GM12878 (cell line): ENCODE measurements around the gene ETAA1.

Experiments
- RCOR1 ChIP-seq: conservative IDR thresholded peaks from 2 replicates; pipeline ENCODE4 v1.6.1; 2012; ENCODE audit warnings: low read depth, low read length, improper control_type of control experiment
- TF ChIP-seq, protein P1 (sequence below): fragments of 450-650 bp; IDR thresholded peaks from 2 replicates; pipeline ENCODE4 v1.6.1; 2018; ENCODE audit warnings: mild to moderate bottlenecking, low read depth, moderate library complexity; ENCODE audit not compliant: partially characterized antibody

GRCh38 chr2:67374949-67375348 is 22.2 kb upstream of the ETAA1 start:
- no peak for TF ChIP-seq RCOR1
- TF ChIP-seq, protein P1, sequence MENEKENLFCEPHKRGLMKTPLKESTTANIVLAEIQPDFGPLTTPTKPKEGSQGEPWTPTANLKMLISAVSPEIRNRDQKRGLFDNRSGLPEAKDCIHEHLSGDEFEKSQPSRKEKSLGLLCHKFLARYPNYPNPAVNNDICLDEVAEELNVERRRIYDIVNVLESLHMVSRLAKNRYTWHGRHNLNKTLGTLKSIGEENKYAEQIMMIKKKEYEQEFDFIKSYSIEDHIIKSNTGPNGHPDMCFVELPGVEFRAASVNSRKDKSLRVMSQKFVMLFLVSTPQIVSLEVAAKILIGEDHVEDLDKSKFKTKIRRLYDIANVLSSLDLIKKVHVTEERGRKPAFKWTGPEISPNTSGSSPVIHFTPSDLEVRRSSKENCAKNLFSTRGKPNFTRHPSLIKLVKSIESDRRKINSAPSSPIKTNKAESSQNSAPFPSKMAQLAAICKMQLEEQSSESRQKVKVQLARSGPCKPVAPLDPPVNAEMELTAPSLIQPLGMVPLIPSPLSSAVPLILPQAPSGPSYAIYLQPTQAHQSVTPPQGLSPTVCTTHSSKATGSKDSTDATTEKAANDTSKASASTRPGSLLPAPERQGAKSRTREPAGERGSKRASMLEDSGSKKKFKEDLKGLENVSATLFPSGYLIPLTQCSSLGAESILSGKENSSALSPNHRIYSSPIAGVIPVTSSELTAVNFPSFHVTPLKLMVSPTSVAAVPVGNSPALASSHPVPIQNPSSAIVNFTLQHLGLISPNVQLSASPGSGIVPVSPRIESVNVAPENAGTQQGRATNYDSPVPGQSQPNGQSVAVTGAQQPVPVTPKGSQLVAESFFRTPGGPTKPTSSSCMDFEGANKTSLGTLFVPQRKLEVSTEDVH, result no peak
